ENCODE data around the gene DMBT1. TPM values are rescaled to one million over a fixed set of nuclear protein-coding genes. Genes with fewer than 3 reads are reported as not detected.

DMBT1 gene
- total RNA-seq, 4 donors from 2014 or later, result 0.10 to 0.13 TPM; not detected in 2

DNA sequence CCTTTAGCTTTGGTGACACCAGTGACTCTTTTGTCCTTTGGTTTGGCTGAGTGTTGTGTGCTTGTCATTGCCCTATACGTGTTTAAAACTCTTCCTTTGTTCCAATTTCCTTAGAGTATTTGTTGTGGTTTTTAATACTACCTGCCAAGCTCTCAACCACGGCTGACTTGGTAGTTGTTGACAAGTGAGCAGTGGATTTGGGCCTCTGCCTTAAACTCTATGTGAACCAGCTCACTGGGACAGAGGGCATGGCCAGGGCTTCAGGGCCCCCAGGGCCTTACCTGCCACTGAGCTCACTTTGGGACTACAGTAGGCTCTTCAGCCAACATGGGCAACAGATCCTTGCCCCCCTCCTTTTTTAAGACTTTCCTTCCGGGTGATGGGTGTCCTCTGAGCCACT lies 9.6 kb upstream of the DMBT1 start:
- Histone ChIP-seq H3K4me1 (peaks cover 19 to 34% of the 10 kb centered on the region in 2 donors), H3K27me3 (no peaks in the 10 kb centered on the region), H3K27ac (peak overlapping the region in 2 of 3 donors; percentile 46 to 62), H3K36me3 (no peaks in the 10 kb centered on the region), H3K4me3 (replicated peaks in 1 of 3) (no peak overlapping the region), H3K9me3 (no peaks in the 10 kb centered on the region)
- peak; percentile 73 to 78 for DNase-seq
- intact Hi-C loops (cut with DNase I), result loop anchor here (5.0 kb wide), 1 partner anchor 94 kb away; no protein-coding TSS in a partner anchor
- WGBS, 2 donors, result 24 to 38% methylated on average over 3 of the region's 3 CpGs
- TF ChIP-seq, protein P1, sequence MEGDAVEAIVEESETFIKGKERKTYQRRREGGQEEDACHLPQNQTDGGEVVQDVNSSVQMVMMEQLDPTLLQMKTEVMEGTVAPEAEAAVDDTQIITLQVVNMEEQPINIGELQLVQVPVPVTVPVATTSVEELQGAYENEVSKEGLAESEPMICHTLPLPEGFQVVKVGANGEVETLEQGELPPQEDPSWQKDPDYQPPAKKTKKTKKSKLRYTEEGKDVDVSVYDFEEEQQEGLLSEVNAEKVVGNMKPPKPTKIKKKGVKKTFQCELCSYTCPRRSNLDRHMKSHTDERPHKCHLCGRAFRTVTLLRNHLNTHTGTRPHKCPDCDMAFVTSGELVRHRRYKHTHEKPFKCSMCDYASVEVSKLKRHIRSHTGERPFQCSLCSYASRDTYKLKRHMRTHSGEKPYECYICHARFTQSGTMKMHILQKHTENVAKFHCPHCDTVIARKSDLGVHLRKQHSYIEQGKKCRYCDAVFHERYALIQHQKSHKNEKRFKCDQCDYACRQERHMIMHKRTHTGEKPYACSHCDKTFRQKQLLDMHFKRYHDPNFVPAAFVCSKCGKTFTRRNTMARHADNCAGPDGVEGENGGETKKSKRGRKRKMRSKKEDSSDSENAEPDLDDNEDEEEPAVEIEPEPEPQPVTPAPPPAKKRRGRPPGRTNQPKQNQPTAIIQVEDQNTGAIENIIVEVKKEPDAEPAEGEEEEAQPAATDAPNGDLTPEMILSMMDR (IDR thresholded peaks at IDR 0.05), result no peak
- no peak for TF ChIP-seq POLR2A (IDR thresholded peaks at IDR 0.05)

DNA sequence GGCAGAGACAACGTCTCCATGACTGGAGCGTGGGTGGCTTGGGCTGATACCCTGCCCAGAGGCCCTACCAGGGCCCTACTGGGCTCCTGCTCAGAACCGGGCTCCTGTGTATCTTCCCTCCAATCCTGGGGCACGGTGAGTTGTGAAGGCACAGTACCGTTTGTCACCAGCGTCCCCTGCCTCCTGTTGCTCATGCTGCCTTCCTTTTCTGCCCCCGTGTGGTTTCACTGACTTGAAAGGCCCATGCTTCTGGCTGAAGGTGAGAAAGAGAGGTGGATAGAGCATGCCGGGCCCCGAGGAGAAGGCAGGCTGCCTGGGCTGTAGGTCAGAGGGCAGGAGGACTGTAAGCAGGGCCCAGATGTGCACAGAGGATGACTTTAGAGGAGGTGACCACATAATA lies 9.1 kb upstream of the DMBT1 start:
- Histone ChIP-seq H3K4me1 (peaks cover 19 to 34% of the 10 kb centered on the region in 2 donors), H3K27me3 (no peaks in the 10 kb centered on the region), H3K4me3 (replicated peaks in 1 of 3) (no peak overlapping the region), H3K9me3 (no peaks in the 10 kb centered on the region), H3K36me3 (no peaks in the 10 kb centered on the region), H3K27ac (peak overlapping the region in 2 of 3 donors; percentile 46 to 62)
- TF ChIP-seq POLR2A (IDR thresholded peaks at IDR 0.05), result no peak
- TF ChIP-seq, protein P1 (IDR thresholded peaks at IDR 0.05), result no peak
- DNase-seq, result peak in 1 of 2 donors; percentile 5
- intact Hi-C loops (cut with DNase I), result loop anchor here (5.0 kb wide), 1 partner anchor 94 kb away; no protein-coding TSS in a partner anchor
- WGBS, 2 donors, result 43 to 73% methylated on average over 3 to 9 of the region's 9 CpGs

DNA sequence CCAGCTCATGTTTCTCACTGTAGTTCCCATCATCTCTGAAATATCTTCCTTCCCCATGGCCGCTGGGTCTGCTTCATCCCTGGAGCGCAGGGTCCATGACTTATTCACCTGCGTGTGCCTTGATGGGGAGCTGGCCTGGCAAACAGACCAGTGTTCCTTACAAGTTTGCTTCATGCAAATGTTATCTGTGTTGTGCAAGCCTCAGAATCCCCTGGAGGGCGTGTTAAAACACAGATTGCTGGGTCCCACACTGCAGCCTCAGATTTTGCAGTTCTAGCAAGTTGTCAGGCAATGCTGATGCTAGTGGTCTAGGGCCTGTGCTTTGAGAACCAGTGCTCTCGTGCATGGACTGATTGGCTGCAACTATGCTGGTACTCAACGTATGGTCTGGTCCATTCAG lies 7.2 kb upstream of the DMBT1 start:
- H3K36me3 ChIP-seq, result no peaks in the 10 kb centered on the region
- peaks cover 14 to 25% of the 10 kb centered on the region in 2 donors for H3K4me1 ChIP-seq
- WGBS, 2 donors, result 92 to 97% methylated on average over 6 of the region's 6 CpGs
- H3K9me3 ChIP-seq, result no peaks in the 10 kb centered on the region
- H3K27ac ChIP-seq, result no peak overlapping the region
- no peaks in the 10 kb centered on the region for H3K27me3 ChIP-seq
- TF ChIP-seq, protein P1 (IDR thresholded peaks at IDR 0.05), result no peak
- TF ChIP-seq POLR2A (IDR thresholded peaks at IDR 0.05), result no peak
- intact Hi-C loops (cut with DNase I), result loop anchor here (5.0 kb wide), 1 partner anchor 96 kb away; no protein-coding TSS in a partner anchor
- no peak for DNase-seq
- no peak overlapping the region for H3K4me3 ChIP-seq (replicated peaks in 1 of 3)

- H3K36me3 ChIP-seq, result no peaks in the 10 kb centered on the region
- H3K9me3 ChIP-seq, result no peaks in the 10 kb centered on the region
- TF ChIP-seq POLR2A (IDR thresholded peaks at IDR 0.05), result no peak
- TF ChIP-seq, protein P1 (IDR thresholded peaks at IDR 0.05), result no peak
- WGBS, 2 donors, result 66% methylated on average over 5 to 6 of the region's 6 CpGs
- no peaks in the 10 kb centered on the region for H3K27me3 ChIP-seq
- peaks cover 14 to 27% of the 10 kb centered on the region in 2 donors for H3K4me1 ChIP-seq
- DNase-seq, result peak; percentile 17 to 31
- H3K4me3 ChIP-seq (replicated peaks in 1 of 3), result no peak overlapping the region
- intact Hi-C loops (cut with DNase I), result loop anchor here (5.0 kb wide), 1 partner anchor 97 kb away; no protein-coding TSS in a partner anchor
- H3K27ac ChIP-seq, result no peak overlapping the region
Measured at GRCh38 chr10:122554131-122555036, 6.2 kb upstream of the DMBT1 start.

- intact Hi-C loops (cut with DNase I), result no loop called here
- Histone ChIP-seq H3K36me3 (no peaks in the 10 kb centered on the region), H3K27ac (no peak overlapping the region), H3K9me3 (no peaks in the 10 kb centered on the region), H3K4me3 (replicated peaks in 1 of 3) (no peak overlapping the region), H3K27me3 (no peaks in the 10 kb centered on the region), H3K4me1 (peaks cover 18 to 27% of the 10 kb centered on the region in 2 donors)
- WGBS, 2 donors, result 90 to 98% methylated on average over 3 of the region's 3 CpGs
- no peak for DNase-seq
- TF ChIP-seq, protein P1 (IDR thresholded peaks at IDR 0.05), result no peak
- TF ChIP-seq POLR2A (IDR thresholded peaks at IDR 0.05), result no peak
Measured at GRCh38 chr10:122555442-122555841, 5.1 kb upstream of the DMBT1 start.
